A549 (cell line): ENCODE measurements around the gene IGF2R. TPM values are rescaled to one million over a fixed set of nuclear protein-coding genes. Genes with fewer than 3 reads are reported as not detected.
"Not testable (repeated sequence)": the region's sequence is repeated elsewhere in the genome, so short reads cannot be mapped to it uniquely, and the experiment has no call there.

Experiments
- ATAC-seq, 2 experiments: fragments of 200-7000 bp in 1 of 2; fragments of >200 bp in 1 of 2; cut with Nextera tagmentation in 1 of 2; cut with Tn5 transposase in 1 of 2; 3 replicates each; pipeline versions ENCODE4 v1.8.0 to v1.9.1; 2018 to 2020; ENCODE audit warnings: mild to moderate bottlenecking in 1 of 2, moderate library complexity in 1 of 2
- CTCF ChIA-PET: fragments of 300-600 bp; sonication (Branson Sonifier 250); formaldehyde crosslinking; extraction: SDS; loops from one replicate; lab custom pipeline; 2021; ENCODE audit warnings: antibody characterized with exemption, inconsistent platforms; lab: Yijun Ruan, JAX
- POLR2A ChIA-PET: fragments of 350-600 bp; formaldehyde crosslinking; extraction: SDS; loops from one replicate; lab custom pipeline; 2021; ENCODE audit warnings: antibody characterized with exemption, inconsistent platforms; lab: Yijun Ruan, JAX
- DNase-seq, 2 experiments: peaks; one replicate each; pipeline versions ENCODE4 v3.0.0 to v3.0.0-alpha.2; 2011 to 2016; ENCODE audit warnings: low read depth in 1 of 2, low spot score in 1 of 2
- FAIRE-seq: peaks from 2 replicates; lab custom pipeline; 2011; peaks lifted over from hg19 to GRCh38; lab: Jason Lieb, UNC
- H3K27ac ChIP-seq, 2 experiments: fragments of >200 bp; sonication (Bioruptor Twin); formaldehyde crosslinking; 3 replicates each; pipeline ENCODE4 v1.5.1; 2016 to 2017
- H3K4me1 ChIP-seq: fragments of >200 bp; sonication (Bioruptor Twin); formaldehyde crosslinking; 3 replicates; pipeline ENCODE4 v1.6.1; 2016
- H3K4me2 ChIP-seq: fragments of >200 bp; sonication (Bioruptor Twin); formaldehyde crosslinking; 3 replicates; pipeline ENCODE4 v1.6.1; 2016
- H3K4me3 ChIP-seq: fragments of >200 bp; sonication (Bioruptor Twin); formaldehyde crosslinking; 3 replicates; pipeline ENCODE4 v1.5.1; 2016
- H3K9me3 ChIP-seq: fragments of >200 bp; sonication (Bioruptor Twin); formaldehyde crosslinking; 3 replicates; pipeline ENCODE4 v1.6.1; 2016
- ATOH8 ChIP-seq: fragments of 250-450 bp; sonication (Bioruptor Pico); IDR thresholded peaks from 2 replicates; pipeline ENCODE4 v1.5.0; 2020; ENCODE audit warnings: low read depth, mild to moderate bottlenecking, moderate library complexity
- BHLHE40 ChIP-seq: IDR thresholded peaks from 2 replicates; pipeline ENCODE4 v1.6.1; 2012; ENCODE audit warnings: low read depth, low read length, inconsistent platforms
- CHD4 ChIP-seq: fragments of 200-600 bp; sonication (generic); IDR thresholded peaks from 2 replicates; pipeline ENCODE4 v1.6.1; 2016; ENCODE audit warnings: antibody characterized with exemption, mild to moderate bottlenecking, borderline replicate concordance
- CTCF ChIP-seq: fragments of >200 bp; sonication (Bioruptor Twin); formaldehyde crosslinking; IDR thresholded peaks from 3 replicates; pipeline ENCODE4 v1.5.1; 2016
- EHMT2 ChIP-seq: fragments of 200-600 bp; sonication (generic); IDR thresholded peaks from 2 replicates; pipeline ENCODE4 v1.6.1; 2016; ENCODE audit warnings: antibody characterized with exemption, low read depth, mild to moderate bottlenecking, moderate library complexity
- ELK1 ChIP-seq: fragments of 150-350 bp; IDR thresholded peaks from 2 replicates; pipeline ENCODE4 v1.6.1; 2014; ENCODE audit warnings: low read depth, mild to moderate bottlenecking, low read length
- FOSL2 ChIP-seq, 2 experiments: fragments of 450-650 bp in 1 of 2; fragments of >200 bp in 1 of 2; sonication (Bioruptor Twin) in 1 of 2; formaldehyde crosslinking; IDR thresholded peaks; 2 replicates each; pipeline versions ENCODE4 v1.5.0 to v1.6.1; 2016 to 2020; ENCODE audit warnings: mild to moderate bottlenecking in 1 of 2, moderate library complexity in 1 of 2
- GATA3 ChIP-seq: IDR thresholded peaks from 2 replicates; pipeline ENCODE4 v1.6.1; 2012; ENCODE audit warnings: borderline replicate concordance
- HES2 ChIP-seq: fragments of >200 bp; sonication (Bioruptor Twin); formaldehyde crosslinking; IDR thresholded peaks from 2 replicates; pipeline ENCODE4 v1.6.1; 2016
- HEYL ChIP-seq: fragments of 250-450 bp; sonication (Bioruptor Pico); IDR thresholded peaks from 2 replicates; pipeline ENCODE4 v1.8.0; 2021; ENCODE audit warnings: mild to moderate bottlenecking, moderate library complexity
- HOXA7 ChIP-seq: fragments of 250-450 bp; sonication (Bioruptor Pico); IDR thresholded peaks from 2 replicates; pipeline ENCODE4 v1.5.0; 2020; ENCODE audit warnings: mild to moderate bottlenecking, moderate library complexity
- HOXB13 ChIP-seq: fragments of 250-450 bp; sonication (Bioruptor Pico); IDR thresholded peaks from 2 replicates; pipeline ENCODE4 v1.5.0; 2020; ENCODE audit warnings: low read depth, mild to moderate bottlenecking, moderate library complexity
- JUN ChIP-seq, 2 experiments: fragments of >200 bp; sonication (Bioruptor Twin); formaldehyde crosslinking; IDR thresholded peaks; 2 replicates in 1 of 2; 3 replicates in 1 of 2; pipeline ENCODE4 v1.6.1; 2016 to 2017
- KDM5A ChIP-seq: fragments of 200-600 bp; sonication (generic); IDR thresholded peaks from 2 replicates; pipeline ENCODE4 v1.6.1; 2016; ENCODE audit warnings: antibody characterized with exemption, mild to moderate bottlenecking
- MAFK ChIP-seq: fragments of 450-650 bp; IDR thresholded peaks from 2 replicates; pipeline ENCODE4 v1.6.1; 2014; ENCODE audit not compliant: partially characterized antibody
- MAZ ChIP-seq: fragments of 150-350 bp; IDR thresholded peaks from 2 replicates; pipeline ENCODE4 v1.6.1; 2014; ENCODE audit warnings: antibody characterized with exemption, low read depth, low read length, borderline replicate concordance
- MYC ChIP-seq: IDR thresholded peaks from 2 replicates; pipeline ENCODE4 v1.6.1; 2012; ENCODE audit warnings: mild to moderate bottlenecking, inconsistent platforms, low read length, improper control_type of control experiment, borderline replicate concordance
- POLR2A ChIP-seq: IDR thresholded peaks from 2 replicates; pipeline ENCODE4 v1.6.1; 2012; ENCODE audit warnings: mild to moderate bottlenecking, low read length
- RAD21 ChIP-seq, 2 experiments: fragments of >200 bp in 1 of 2; sonication (Bioruptor Twin) in 1 of 2; formaldehyde crosslinking in 1 of 2; IDR thresholded peaks in 1 of 2; conservative IDR thresholded peaks in 1 of 2; 2 replicates in 1 of 2; 3 replicates in 1 of 2; pipeline ENCODE4 v1.6.1; 2012 to 2018; ENCODE audit warnings: inconsistent platforms in 1 of 2
- REST ChIP-seq: fragments of 200-600 bp; sonication (generic); IDR thresholded peaks from 2 replicates; pipeline ENCODE4 v1.6.1; 2016; ENCODE audit warnings: antibody characterized with exemption, mild to moderate bottlenecking, moderate library complexity
- RFX5 ChIP-seq: fragments of 450-650 bp; IDR thresholded peaks from 2 replicates; pipeline ENCODE4 v1.7.1; 2014; ENCODE audit warnings: antibody characterized with exemption, mild to moderate bottlenecking, moderate library complexity
- TP53 ChIP-seq: fragments of 250-450 bp; sonication (Bioruptor Pico); IDR thresholded peaks from 2 replicates; pipeline ENCODE4 v1.5.0; 2021; ENCODE audit warnings: mild to moderate bottlenecking, moderate library complexity
- ZC3H11A ChIP-seq: fragments of 450-650 bp; IDR thresholded peaks from 2 replicates; pipeline ENCODE4 v1.6.1; 2014; ENCODE audit warnings: antibody characterized with exemption, mild to moderate bottlenecking
- WGBS: methylation state at CpG from one replicate; pipeline ENCODE4 v1.1.6; 2017; ENCODE audit errors: missing lambda C conversion rate; 5-methylcytosine and 5-hydroxymethylcytosine counted together
- polyA plus RNA-seq, 4 experiments: library from polyadenylated mRNA; depleted of rRNA in 3 of 4; stranded (reverse); fragments of >200 nt; fragmentation: RNase III in 1 of 4; extraction: RNeasy Plus Mini Kit Qiagen cat#74134 plus additional on column Dnase treatment in 1 of 4; gene quantifications; 2 replicates in 3 of 4; 3 replicates in 1 of 4; pipeline ENCODE4 v1.2.3, GENCODE V29; 2011 to 2017

IGF2R gene
- polyA plus RNA-seq, 2 of the 4 experiments (the other 2 are of a cell fraction): 17.6 to 24.9 TPM

- TF ChIP-seq CTCF: no peak
- TF ChIP-seq ZC3H11A: no peak
- no peak for TF ChIP-seq BHLHE40
- no peak for TF ChIP-seq MAFK
- no peak for TF ChIP-seq EHMT2
- TF ChIP-seq RFX5: no peak
- no peak for TF ChIP-seq RAD21 (conservative IDR thresholded peaks at IDR 0.05 in 1 of 2, IDR thresholded peaks at IDR 0.05 in 1 of 2)
- peak; percentile 48 to 74; a peak in 2 of 5 replicates for TF ChIP-seq JUN (IDR thresholded peaks at IDR 0.05)
- no peak for TF ChIP-seq CHD4
Observed at GRCh38 chr6:159968295-159969203, at the start of gene IGF2R (continued).

- Histone ChIP-seq H3K4me3 (no peak overlapping the region), H3K4me2 (no peak overlapping the region), H3K27ac (no peak overlapping the region), H3K9me3 (0 out of 3 replicates have a peak, but pooled peaks cover 4% of the 10 kb centered on the region)
- CTCF ChIA-PET: no interaction called here
- DNase-seq: no peak
- TF ChIP-seq KDM5A: no peak
- TF ChIP-seq HOXA7 (CRISPR knock-in tag): no peak
- no peak for TF ChIP-seq HEYL (CRISPR knock-in tag)
- no peak for TF ChIP-seq MYC
- TF ChIP-seq REST: no peak
- no peak for TF ChIP-seq TP53 (CRISPR knock-in tag)
- no peak for TF ChIP-seq ATOH8 (CRISPR knock-in tag)
- TF ChIP-seq POLR2A: no peak
- TF ChIP-seq MAZ: no peak
- TF ChIP-seq CTCF: no peak
- no peak for TF ChIP-seq ELK1
- no peak for TF ChIP-seq FOSL2 (IDR thresholded peaks at IDR 0.05)
- no peak for TF ChIP-seq FOSL2 (CRISPR knock-in tag; IDR thresholded peaks at IDR 0.05)
- no peak for TF ChIP-seq HES2
- TF ChIP-seq ZC3H11A: no peak
- no peak for TF ChIP-seq RAD21 (conservative IDR thresholded peaks at IDR 0.05 in 1 of 2, IDR thresholded peaks at IDR 0.05 in 1 of 2)
- no peak for TF ChIP-seq HOXB13 (CRISPR knock-in tag)
- no peak for TF ChIP-seq GATA3
- TF ChIP-seq, all 56 proteins: peak for 0
- POLR2A ChIA-PET: no interaction called here
- WGBS: 51% methylated on average over 6 of the region's 6 CpGs
- FAIRE-seq (no peak), ATAC-seq (no peak)
- H3K4me1 ChIP-seq: no peaks in the 10 kb centered on the region
Observed at GRCh38 chr6:159919800-159920199, 49.1 kb upstream of the IGF2R start.

- POLR2A ChIA-PET, DNase-seq, H3K27ac ChIP-seq, H3K4me2 ChIP-seq, H3K4me1 ChIP-seq, CTCF ChIA-PET, H3K4me3 ChIP-seq, ATAC-seq, H3K9me3 ChIP-seq, FAIRE-seq: not testable (repeated sequence)
- 5% methylated on average over 2 of the region's 2 CpGs for WGBS
Observed at GRCh38 chr6:159924150-159924549, 44.7 kb upstream of the IGF2R start.
